Memory B cell (primary cell): ENCODE measurements around the gene TINAGL1.

Experiments
- ATAC-seq: fragments of 150-1000 bp; cut with Tn5 transposase; 2 replicates; pipeline ENCODE4 v1.10.0; 2021; ENCODE audit warnings: low read depth, mild to moderate bottlenecking, moderate library complexity
- DNase-seq, 2 donors: peaks; one replicate each; pipeline ENCODE4 v3.0.0; 2022; ENCODE audit warnings: low spot score in 2 of 2
- H3K27ac Mint-ChIP-seq: one replicate; pipeline ENCODE4 v1.8.0; 2022; ENCODE audit warnings: mild to moderate bottlenecking, moderate library complexity, mixed read lengths
- H3K27me3 Mint-ChIP-seq: one replicate; pipeline ENCODE4 v1.8.0; 2022; ENCODE audit warnings: mixed read lengths
- H3K36me3 Mint-ChIP-seq: one replicate; pipeline ENCODE4 v1.8.0; 2022; ENCODE audit warnings: mild to moderate bottlenecking, mixed read lengths
- H3K4me1 Mint-ChIP-seq: one replicate; pipeline ENCODE4 v1.8.0; 2022; ENCODE audit warnings: mixed read lengths
- H3K4me3 Mint-ChIP-seq: one replicate; pipeline ENCODE4 v1.8.0; 2022; ENCODE audit warnings: mild to moderate bottlenecking, moderate library complexity, mixed read lengths
- H3K9me3 Mint-ChIP-seq: one replicate; pipeline ENCODE4 v1.8.0; 2022; ENCODE audit warnings: mixed read lengths

The TINAGL1 gene

DNA sequence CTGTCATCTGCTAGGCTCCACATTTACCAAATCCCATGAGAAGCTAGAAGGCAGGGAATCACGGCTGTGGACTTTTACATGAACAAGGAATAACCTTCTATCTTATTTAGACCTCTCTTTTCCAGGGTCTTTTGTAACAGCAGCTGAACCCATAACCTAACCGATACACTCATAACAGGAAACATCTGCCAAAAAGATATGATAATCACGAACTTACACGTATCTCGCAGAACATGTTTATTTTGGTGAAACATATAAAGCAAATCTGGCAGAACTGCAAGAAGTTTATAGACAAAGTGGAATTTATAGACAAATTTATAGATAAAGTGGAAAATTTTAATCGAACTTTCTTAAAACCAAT is 20.4 kb downstream of the TINAGL1 start:
- H3K27ac Mint-ChIP-seq, result no peak overlapping the region
- H3K27me3 Mint-ChIP-seq, result peaks cover 15% of the 10 kb centered on the region
- ATAC-seq (no peak), DNase-seq (no peak)
- no peaks in the 10 kb centered on the region for H3K9me3 Mint-ChIP-seq
- no peaks in the 10 kb centered on the region for H3K36me3 Mint-ChIP-seq
- H3K4me3 Mint-ChIP-seq, result no peak overlapping the region
- H3K4me1 Mint-ChIP-seq, result peaks cover 2% of the 10 kb centered on the region

DNA sequence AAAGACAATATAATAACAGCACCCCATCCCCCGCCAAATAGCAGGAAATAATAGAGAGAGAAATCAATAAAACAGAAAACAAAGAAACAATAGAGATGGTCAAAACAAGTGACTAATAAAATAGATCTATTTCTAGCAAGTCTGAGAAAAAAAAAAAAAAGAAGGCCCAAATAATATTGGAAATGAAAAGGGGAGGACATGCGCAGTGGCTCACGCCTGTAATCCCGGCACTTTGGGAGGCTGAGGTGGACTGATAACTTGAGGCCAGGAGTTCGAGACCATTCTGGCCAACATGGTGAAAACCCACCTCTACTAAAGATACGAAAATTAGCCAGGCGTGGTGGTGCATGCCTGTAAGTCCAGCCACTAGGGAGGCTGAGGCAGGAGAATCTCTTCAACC is 22.7 kb downstream of the TINAGL1 start:
- Mint-ChIP-seq H3K27me3 (peaks cover 3% of the 10 kb centered on the region), H3K9me3 (peaks cover 2% of the 10 kb centered on the region), H3K27ac (no peak overlapping the region), H3K36me3 (no peaks in the 10 kb centered on the region), H3K4me3 (no peak overlapping the region), H3K4me1 (peaks cover 2% of the 10 kb centered on the region)
- ATAC-seq, result no peak
- DNase-seq, result no peak

DNA sequence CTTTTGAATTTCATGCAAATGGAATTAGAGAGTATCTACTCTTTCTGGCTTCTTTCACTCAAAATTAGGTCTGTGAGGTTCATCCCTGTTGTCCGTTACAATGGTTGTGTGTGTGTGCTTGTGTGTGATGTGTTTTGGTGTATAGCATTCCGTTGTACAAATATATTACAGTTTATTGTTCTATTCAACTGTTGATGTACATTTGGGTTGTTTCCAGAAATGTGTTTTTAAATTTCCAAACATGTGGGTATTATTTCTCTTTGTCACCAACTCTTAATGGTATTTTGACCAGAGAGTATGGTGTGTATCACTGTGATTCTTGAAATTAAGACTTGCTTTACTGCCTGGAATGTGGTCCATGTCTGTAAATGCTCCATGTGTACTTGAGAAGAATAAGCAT is 24.3 kb downstream of the TINAGL1 start:
- Mint-ChIP-seq H3K9me3 (peaks cover 2% of the 10 kb centered on the region), H3K4me3 (no peak overlapping the region), H3K36me3 (no peaks in the 10 kb centered on the region), H3K27me3 (peaks cover 3% of the 10 kb centered on the region), H3K27ac (no peak overlapping the region), H3K4me1 (peaks cover 2% of the 10 kb centered on the region)
- DNase-seq (no peak), ATAC-seq (no peak)

DNA sequence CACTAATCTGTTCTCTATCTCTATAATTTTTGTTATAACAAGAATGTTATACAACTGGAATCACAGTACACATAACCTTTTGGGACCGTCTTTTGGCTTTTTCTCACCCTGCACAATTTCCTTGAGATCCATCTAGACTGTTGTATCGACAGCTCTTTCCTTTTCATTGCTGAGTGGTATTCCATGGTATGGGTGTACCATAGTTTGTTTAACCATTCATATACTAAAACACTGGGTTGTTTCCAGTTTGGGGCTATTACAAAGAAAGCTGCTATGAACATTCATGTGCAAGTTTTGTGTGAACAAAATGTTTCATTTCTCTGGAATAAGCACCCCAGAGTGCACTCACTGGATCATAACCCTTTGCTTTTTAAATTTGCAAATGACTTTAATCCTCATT is 25.8 kb downstream of the TINAGL1 start:
- no peaks in the 10 kb centered on the region for H3K36me3 Mint-ChIP-seq
- H3K4me1 Mint-ChIP-seq, result peaks cover 5% of the 10 kb centered on the region
- H3K27me3 Mint-ChIP-seq, result no peaks in the 10 kb centered on the region
- H3K4me3 Mint-ChIP-seq, result no peak overlapping the region
- H3K9me3 Mint-ChIP-seq, result peaks cover 2% of the 10 kb centered on the region
- no peak for DNase-seq
- H3K27ac Mint-ChIP-seq, result no peak overlapping the region
- no peak for ATAC-seq

GRCh38 chr1:31605908-31606427 is 29.7 kb downstream of the TINAGL1 start:
- ATAC-seq (peak; percentile 97), DNase-seq (peak in 1 of 2 donors; percentile 27)
- no peaks in the 10 kb centered on the region for H3K27me3 Mint-ChIP-seq
- H3K36me3 Mint-ChIP-seq, result no peaks in the 10 kb centered on the region
- H3K9me3 Mint-ChIP-seq, result peaks cover 2% of the 10 kb centered on the region
- H3K4me3 Mint-ChIP-seq, result no peak overlapping the region
- no peak overlapping the region for H3K27ac Mint-ChIP-seq
- H3K4me1 Mint-ChIP-seq, result peaks cover 5% of the 10 kb centered on the region

- no peaks in the 10 kb centered on the region for H3K36me3 Mint-ChIP-seq
- H3K9me3 Mint-ChIP-seq, result peaks cover 2% of the 10 kb centered on the region
- no peak for DNase-seq
- H3K4me1 Mint-ChIP-seq, result peaks cover 5% of the 10 kb centered on the region
- H3K27ac Mint-ChIP-seq, result no peak overlapping the region
- no peak for ATAC-seq
- H3K4me3 Mint-ChIP-seq, result no peak overlapping the region
- no peaks in the 10 kb centered on the region for H3K27me3 Mint-ChIP-seq
These were observed 31.0 kb downstream of the TINAGL1 start for GRCh38 chr1:31607360-31607759.

DNA sequence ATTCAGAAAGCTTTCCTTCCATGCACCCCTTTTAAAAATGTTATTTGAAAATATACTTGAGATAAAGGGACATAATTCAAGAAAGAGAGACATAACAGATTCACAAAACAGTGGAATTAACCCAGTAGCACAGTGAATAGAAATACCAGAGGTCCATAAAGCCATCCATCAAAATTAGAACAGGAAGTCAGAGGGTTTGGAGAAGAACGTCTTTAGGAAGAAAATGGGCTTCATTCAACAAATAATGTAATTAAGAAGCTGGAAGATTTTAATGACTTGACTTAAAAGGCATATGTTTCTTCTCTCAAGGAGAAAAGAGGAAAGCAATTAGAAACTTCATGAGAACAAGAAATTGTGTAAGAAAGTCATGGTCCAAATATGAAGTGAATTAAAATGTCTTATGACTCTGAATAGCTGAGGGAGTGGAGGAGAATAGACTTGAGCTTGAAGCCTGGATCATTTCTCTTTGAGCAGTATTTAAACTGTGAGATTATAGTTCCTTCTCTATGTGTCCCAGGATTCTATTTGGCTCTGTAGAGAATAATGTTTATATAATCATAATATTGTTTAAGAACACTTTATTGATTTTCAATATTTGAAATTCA is 33.3 kb downstream of the TINAGL1 start:
- H3K36me3 Mint-ChIP-seq, result no peaks in the 10 kb centered on the region

DNA sequence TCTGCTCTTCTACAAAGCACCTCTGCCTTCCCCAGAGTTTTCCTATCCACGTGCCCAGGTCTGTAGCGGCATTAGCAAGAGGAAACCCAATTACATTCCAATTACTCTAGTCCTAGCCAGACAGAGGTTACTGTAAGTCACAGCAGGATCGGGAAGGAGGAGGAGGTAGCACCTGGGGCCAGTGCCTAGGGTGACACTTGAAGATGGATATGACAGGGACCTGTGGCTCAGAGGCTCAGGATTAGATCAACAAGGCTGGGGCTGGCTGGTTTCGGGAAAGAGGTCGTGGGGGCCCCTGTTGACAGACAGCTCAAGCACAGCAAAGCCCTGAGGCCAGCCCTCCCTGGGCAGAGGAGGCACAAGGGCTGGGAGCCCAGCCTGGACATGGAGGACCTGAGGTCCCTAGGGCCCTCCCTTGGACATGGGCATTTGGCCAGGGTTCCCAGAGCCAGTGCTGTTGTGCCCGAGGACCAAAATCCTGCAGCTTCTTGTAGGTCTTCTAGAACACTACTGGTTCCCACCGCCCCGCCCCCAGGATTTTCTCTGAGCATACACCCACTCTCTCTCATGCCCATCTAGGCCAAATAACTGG is 38.2 kb downstream of the TINAGL1 start:
- no peak overlapping the region for H3K4me3 Mint-ChIP-seq
- ATAC-seq, result no peak
- peaks cover 6% of the 10 kb centered on the region for H3K4me1 Mint-ChIP-seq
- no peak overlapping the region for H3K27ac Mint-ChIP-seq
- DNase-seq, result no peak
- no peaks in the 10 kb centered on the region for H3K9me3 Mint-ChIP-seq
- H3K36me3 Mint-ChIP-seq, result no peaks in the 10 kb centered on the region
- H3K27me3 Mint-ChIP-seq, result peaks cover 17% of the 10 kb centered on the region

More for the DNA sequence above, 33.3 kb downstream of the TINAGL1 start:
- Mint-ChIP-seq H3K27me3 (peaks cover 2% of the 10 kb centered on the region), H3K4me1 (peaks cover 5% of the 10 kb centered on the region), H3K27ac (no peak overlapping the region), H3K4me3 (no peak overlapping the region), H3K9me3 (no peaks in the 10 kb centered on the region)
- ATAC-seq, result no peak
- DNase-seq, result no peak

DNA sequence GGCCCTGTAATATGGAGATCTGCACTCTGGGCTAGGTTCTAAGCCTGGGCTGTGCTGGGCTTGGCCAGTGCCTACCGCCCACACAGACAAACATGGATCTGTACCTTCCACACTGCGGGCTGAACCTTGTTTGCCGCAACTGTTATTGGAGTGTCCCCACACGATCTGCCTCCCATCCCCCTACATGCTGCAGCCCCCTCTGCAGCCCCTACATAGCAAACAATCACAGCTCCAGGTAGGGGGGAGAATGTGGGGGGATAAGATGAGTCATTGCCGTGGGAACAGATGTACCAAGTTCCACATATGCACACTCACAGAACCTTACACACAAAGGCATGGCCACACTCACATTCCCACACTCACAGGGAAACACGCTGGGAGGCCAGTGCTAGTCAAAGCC is 39.1 kb downstream of the TINAGL1 start:
- DNase-seq, result no peak
- peaks cover 10% of the 10 kb centered on the region for H3K4me1 Mint-ChIP-seq
- H3K36me3 Mint-ChIP-seq, result no peaks in the 10 kb centered on the region
- H3K27ac Mint-ChIP-seq, result no peak overlapping the region
- peaks cover 20% of the 10 kb centered on the region for H3K27me3 Mint-ChIP-seq
- no peak for ATAC-seq
- H3K9me3 Mint-ChIP-seq, result no peaks in the 10 kb centered on the region
- no peak overlapping the region for H3K4me3 Mint-ChIP-seq

DNA sequence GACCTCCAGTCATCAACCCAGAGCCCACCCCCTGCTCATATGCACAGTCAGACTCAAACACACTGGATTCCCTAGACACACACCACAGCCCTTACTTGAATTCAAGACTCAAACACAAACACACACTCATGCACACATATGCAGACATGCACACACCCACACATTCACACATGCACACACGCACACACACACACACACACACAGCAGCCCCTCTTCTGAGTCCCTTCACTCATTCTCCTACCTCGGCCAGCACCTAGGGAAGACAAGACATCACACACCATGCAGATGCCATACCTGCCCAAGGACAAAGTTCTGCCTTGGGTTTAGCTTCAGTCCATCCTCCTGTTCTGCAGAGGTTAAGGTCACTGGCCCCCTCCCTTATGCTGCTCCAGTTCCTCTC is 39.6 kb downstream of the TINAGL1 start:
- Mint-ChIP-seq H3K4me1 (peaks cover 10% of the 10 kb centered on the region), H3K4me3 (no peak overlapping the region), H3K27ac (no peak overlapping the region), H3K9me3 (no peaks in the 10 kb centered on the region), H3K27me3 (peaks cover 20% of the 10 kb centered on the region), H3K36me3 (no peaks in the 10 kb centered on the region)
- ATAC-seq (no peak), DNase-seq (no peak)

- H3K9me3 Mint-ChIP-seq, result no peaks in the 10 kb centered on the region
- H3K4me1 Mint-ChIP-seq, result peaks cover 10% of the 10 kb centered on the region
- DNase-seq (no peak), ATAC-seq (peak; percentile 35)
- H3K27ac Mint-ChIP-seq, result no peak within 1 kb of the TSS
- H3K36me3 Mint-ChIP-seq, result no peaks in the 10 kb centered on the region
- H3K27me3 Mint-ChIP-seq, result peaks cover 20% of the 10 kb centered on the region
- H3K4me3 Mint-ChIP-seq, result peak within 1 kb of the TSS; percentile 57
These were observed 41.1 kb downstream of the TINAGL1 start, which contains the start of gene HCRTR1 for GRCh38 chr1:31617218-31617915. Gene HCRTR1, plus strand, starts transcription at chr1:31617689. Its CDS starts 1,504 bp downstream, at chr1:31619193.

- H3K27ac Mint-ChIP-seq, result no peak overlapping the region
- ATAC-seq, result peak; percentile 80
- no peaks in the 10 kb centered on the region for H3K36me3 Mint-ChIP-seq
- H3K4me1 Mint-ChIP-seq, result peaks cover 10% of the 10 kb centered on the region
- no peaks in the 10 kb centered on the region for H3K9me3 Mint-ChIP-seq
- peak; percentile 47 to 58 for DNase-seq
- H3K4me3 Mint-ChIP-seq, result peak overlapping the region; percentile 38
- H3K27me3 Mint-ChIP-seq, result peaks cover 20% of the 10 kb centered on the region
These were observed 41.8 kb downstream of the TINAGL1 start for GRCh38 chr1:31617916-31618746.

DNA sequence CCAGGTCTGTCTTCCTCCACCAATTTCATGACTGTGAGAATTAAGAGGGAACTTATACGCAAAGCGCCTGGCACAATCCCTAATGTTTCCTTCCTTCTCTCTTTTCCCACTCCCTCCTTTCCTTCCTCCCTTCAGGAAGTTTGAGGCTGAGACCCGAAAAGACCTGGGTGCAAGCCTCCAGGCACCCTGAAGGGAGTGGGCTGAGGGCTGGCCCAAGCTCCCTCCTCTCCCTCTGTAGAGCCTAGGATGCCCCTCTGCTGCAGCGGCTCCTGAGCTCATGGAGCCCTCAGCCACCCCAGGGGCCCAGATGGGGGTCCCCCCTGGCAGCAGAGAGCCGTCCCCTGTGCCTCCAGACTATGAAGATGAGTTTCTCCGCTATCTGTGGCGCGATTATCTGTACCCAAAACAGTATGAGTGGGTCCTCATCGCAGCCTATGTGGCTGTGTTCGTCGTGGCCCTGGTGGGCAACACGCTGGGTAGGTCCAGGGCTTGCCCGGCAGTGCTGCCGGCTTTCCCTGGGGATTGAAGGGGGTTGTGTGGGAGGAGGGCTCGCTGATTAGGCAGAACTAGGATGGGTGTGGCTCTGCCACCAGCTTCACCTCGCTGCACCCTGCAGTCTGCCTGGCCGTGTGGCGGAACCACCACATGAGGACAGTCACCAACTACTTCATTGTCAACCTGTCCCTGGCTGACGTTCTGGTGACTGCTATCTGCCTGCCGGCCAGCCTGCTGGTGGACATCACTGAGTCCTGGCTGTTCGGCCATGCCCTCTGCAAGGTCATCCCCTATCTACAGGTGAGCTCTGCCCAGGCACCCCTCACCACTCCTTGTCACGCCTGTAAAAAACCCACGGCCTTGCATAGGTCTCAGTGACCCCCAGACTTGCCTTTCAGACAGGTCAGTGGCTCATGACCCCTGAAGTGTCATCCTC is 42.9 kb downstream of the TINAGL1 start:
- H3K36me3 Mint-ChIP-seq, result peaks cover 5% of the 10 kb centered on the region
- H3K4me3 Mint-ChIP-seq, result peak overlapping the region; percentile 22
- H3K27me3 Mint-ChIP-seq, result peaks cover 20% of the 10 kb centered on the region
- ATAC-seq, result peak; percentile 41
- H3K4me1 Mint-ChIP-seq, result peaks cover 10% of the 10 kb centered on the region
- no peaks in the 10 kb centered on the region for H3K9me3 Mint-ChIP-seq
- no peak for DNase-seq
- no peak overlapping the region for H3K27ac Mint-ChIP-seq
